ENCODE results near the gene COPS7A. TPM values are rescaled to one million over a fixed set of nuclear protein-coding genes. Genes with fewer than 3 reads are reported as not detected.

Gene COPS7A
- total RNA-seq = 118 and 125 TPM in 2 replicates
- polyA plus RNA-seq (2012) = 139 TPM

GRCh38 chr12:6723607-6724408 is at the start of gene COPS7A:
Gene COPS7A (plus strand): TSS chr12:6724046. CDS start chr12:6724657, 611 bp downstream.
- peak; percentile 99 for DNase-seq (ENCODE audit: low read depth)

- no peak for DNase-seq (ENCODE audit: low read depth)
These were observed 46.9 kb upstream of the COPS7A start for GRCh38 chr12:6676962-6677361.

- DNase-seq (ENCODE audit: low read depth) = no peak
These were observed 39.2 kb upstream of the COPS7A start for GRCh38 chr12:6684609-6685008.

GRCh38 chr12:6685814-6686213 is 38.0 kb upstream of the COPS7A start:
- no peak for DNase-seq (ENCODE audit: low read depth)

GRCh38 chr12:6688543-6688998 is 35.3 kb upstream of the COPS7A start:
- DNase-seq (ENCODE audit: low read depth) = no peak

- DNase-seq (ENCODE audit: low read depth) = peak; percentile 100
These were observed 34.6 kb upstream of the COPS7A start, which contains the start of gene ZNF384 for GRCh38 chr12:6688999-6689882. Gene ZNF384 (minus strand): TSS chr12:6689375. CDS start chr12:6679520, 9,855 bp downstream.

- DNase-seq (ENCODE audit: low read depth) = peak; percentile 75
These were observed 32.4 kb upstream of the COPS7A start for GRCh38 chr12:6691473-6691872.

- DNase-seq (ENCODE audit: low read depth) = no peak
These were observed 31.0 kb upstream of the COPS7A start for GRCh38 chr12:6692888-6693287.

- DNase-seq (ENCODE audit: low read depth) = no peak
These were observed 30.0 kb upstream of the COPS7A start for GRCh38 chr12:6693832-6694355.

GRCh38 chr12:6694701-6695100 is 29.1 kb upstream of the COPS7A start:
- no peak for DNase-seq (ENCODE audit: low read depth)

GRCh38 chr12:6695313-6696045 is 28.4 kb upstream of the COPS7A start:
- DNase-seq (ENCODE audit: low read depth) = no peak

- peak; percentile 41 for DNase-seq (ENCODE audit: low read depth)
These were observed 26.9 kb upstream of the COPS7A start for GRCh38 chr12:6696690-6697583.

GRCh38 chr12:6697584-6698351 is 26.1 kb upstream of the COPS7A start:
- peak; percentile 55 for DNase-seq (ENCODE audit: low read depth)

GRCh38 chr12:6698352-6699046 is 25.3 kb upstream of the COPS7A start:
- DNase-seq (ENCODE audit: low read depth) = no peak

GRCh38 chr12:6699259-6699988 is 24.4 kb upstream of the COPS7A start:
- DNase-seq (ENCODE audit: low read depth) = no peak

GRCh38 chr12:6699989-6700645 is 23.7 kb upstream of the COPS7A start:
- DNase-seq (ENCODE audit: low read depth) = no peak

- no peak for DNase-seq (ENCODE audit: low read depth)
These were observed 23.2 kb upstream of the COPS7A start, which contains the start of gene PIANP for GRCh38 chr12:6700646-6701051. Gene PIANP (minus strand): TSS chr12:6700815. CDS start chr12:6698061, 2,754 bp downstream.

All from myocyte (in vitro differentiated cells).